GM15510 (cell line): ENCODE data around the gene FCRL2.

Experiments used
- POLR2A ChIP-seq: IDR thresholded peaks from 3 replicates; pipeline ENCODE4 v1.6.1; 2011; ENCODE audit warnings: borderline replicate concordance; ENCODE audit not compliant: insufficient read length; ENCODE audit errors: extremely low read depth

The FCRL2 gene

DNA sequence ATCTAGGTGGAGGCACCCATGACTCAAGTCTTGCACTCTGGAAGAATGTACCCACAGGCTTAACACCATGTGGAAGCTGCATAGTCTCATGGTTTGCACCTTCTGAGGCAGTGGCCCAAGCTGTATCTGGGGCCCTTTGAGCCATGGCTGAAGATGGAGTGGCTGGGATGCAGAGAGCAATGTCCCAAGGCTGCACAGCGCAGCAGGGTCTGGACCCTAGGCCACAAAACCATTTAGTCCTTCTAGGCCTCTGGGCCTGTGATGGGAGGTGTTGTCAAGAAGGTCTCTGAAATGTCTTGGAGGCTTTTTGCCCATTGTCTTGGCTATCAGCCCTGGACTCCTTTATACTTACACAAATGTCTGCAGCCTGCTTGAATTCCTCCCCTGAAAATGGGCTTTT, 54.9 kb downstream of the FCRL2 start:
- no peak for TF ChIP-seq POLR2A

- TF ChIP-seq POLR2A: no peak
These were observed 61.2 kb downstream of the FCRL2 start for GRCh38 chr1:157715736-157716135.

DNA sequence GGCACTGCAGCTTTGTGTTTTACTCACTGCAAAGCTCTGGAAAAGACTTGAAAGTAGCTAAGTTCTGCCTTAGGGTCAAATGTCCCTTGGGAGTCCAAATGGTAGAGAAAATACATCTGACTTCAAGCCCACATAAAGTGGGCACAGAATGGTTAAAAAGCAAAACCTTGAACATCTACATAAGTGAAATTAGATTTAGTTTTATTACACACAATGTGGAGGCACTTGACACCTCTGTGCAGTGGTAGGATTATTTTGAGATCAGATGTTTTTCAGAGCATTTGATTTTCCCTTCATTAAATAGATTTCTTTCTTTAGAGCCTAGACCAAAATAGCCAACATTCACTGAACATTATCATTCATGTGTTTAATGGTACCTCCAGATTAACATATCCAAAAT, 65.1 kb downstream of the FCRL2 start:
- no peak for TF ChIP-seq POLR2A

- TF ChIP-seq POLR2A: no peak
These were observed 72.1 kb downstream of the FCRL2 start for GRCh38 chr1:157704878-157705277.

DNA sequence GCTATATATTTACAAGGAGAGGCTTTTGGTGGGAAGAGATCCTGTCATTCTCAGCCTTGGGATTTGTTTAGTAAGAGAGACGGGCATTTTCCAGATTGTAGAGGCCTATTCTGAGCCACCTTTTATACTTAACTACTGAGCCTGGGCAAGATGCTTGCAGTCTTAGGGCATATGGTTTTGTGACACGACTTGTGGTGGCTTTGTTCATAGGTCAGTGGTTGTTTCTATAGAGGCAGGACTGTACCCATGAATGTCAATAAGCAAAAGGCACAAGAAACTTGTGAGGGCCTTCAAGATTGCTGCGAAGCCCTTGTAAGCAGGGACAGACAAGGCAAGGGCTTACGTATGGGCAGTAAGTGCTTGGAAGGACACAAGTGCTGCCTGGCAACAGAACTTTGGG, 73.0 kb downstream of the FCRL2 start:
- no peak for TF ChIP-seq POLR2A

- no peak for TF ChIP-seq POLR2A
These were observed 74.6 kb downstream of the FCRL2 start for GRCh38 chr1:157702308-157702825.

- no peak for TF ChIP-seq POLR2A
These were observed 76.2 kb downstream of the FCRL2 start, which contains the start of gene FCRL3 for GRCh38 chr1:157700732-157701131. TSS of gene FCRL3 (minus strand) at chr1:157700769. CDS start at chr1:157700489, 280 bp downstream.

- TF ChIP-seq POLR2A: no peak
These were observed 76.6 kb downstream of the FCRL2 start for GRCh38 chr1:157700305-157700704.

DNA sequence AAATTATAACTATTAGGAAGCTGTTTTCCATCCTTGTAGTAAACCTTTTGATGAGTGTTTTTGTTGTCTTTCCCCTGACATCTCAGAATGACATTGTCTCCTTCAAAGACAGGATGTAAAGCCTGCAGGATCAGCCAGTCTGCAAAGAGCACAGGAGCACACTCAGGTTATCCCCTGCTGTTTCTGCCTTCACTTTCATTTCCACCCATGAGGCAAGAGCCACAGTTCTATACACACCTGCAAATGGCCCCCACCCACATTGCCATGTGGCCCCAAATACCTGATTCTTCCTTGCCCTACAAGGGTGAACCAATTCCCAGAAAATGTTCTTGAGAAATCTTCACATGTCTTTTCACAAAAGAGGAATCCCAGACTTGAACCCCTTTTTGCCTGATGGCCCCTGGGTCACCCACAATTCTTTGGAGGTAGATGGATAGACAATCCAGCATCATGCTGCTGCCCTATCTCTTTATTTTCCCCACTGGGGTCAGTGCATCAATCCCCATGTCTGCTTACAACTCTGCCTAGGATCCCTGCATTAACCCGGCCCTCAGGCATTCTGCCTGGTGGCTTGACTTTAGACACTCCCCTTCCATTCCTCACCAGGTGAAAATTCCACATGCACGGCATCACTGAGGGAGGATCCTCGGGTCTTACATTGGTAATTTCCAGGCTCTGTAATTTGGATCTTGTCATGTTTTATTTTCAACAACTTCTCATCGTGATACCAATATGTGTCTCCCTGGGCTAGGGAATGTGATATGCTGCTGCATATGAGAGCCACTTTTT, 79.0 kb downstream of the FCRL2 start:
- TF ChIP-seq POLR2A: no peak

- TF ChIP-seq POLR2A: no peak
These were observed 79.8 kb downstream of the FCRL2 start for GRCh38 chr1:157696966-157697628.
